GM18868 (cell line): ENCODE data around the gene SPTAN1.
A peak's percentile ranks its signal among the peaks of the same experiment; 100 is the strongest.
"Not testable (repeated sequence)": the region's sequence is repeated elsewhere in the genome, so short reads cannot be mapped to it uniquely, and the experiment has no call there.

Experiments
- ATAC-seq: cut with Tn5 transposase; IDR thresholded peaks from one replicate; pipeline ENCODE4 v1.9.1; 2021; ENCODE audit warnings: mild to moderate bottlenecking, moderate library complexity; ENCODE audit not compliant: unreplicated experiment

The SPTAN1 gene

DNA sequence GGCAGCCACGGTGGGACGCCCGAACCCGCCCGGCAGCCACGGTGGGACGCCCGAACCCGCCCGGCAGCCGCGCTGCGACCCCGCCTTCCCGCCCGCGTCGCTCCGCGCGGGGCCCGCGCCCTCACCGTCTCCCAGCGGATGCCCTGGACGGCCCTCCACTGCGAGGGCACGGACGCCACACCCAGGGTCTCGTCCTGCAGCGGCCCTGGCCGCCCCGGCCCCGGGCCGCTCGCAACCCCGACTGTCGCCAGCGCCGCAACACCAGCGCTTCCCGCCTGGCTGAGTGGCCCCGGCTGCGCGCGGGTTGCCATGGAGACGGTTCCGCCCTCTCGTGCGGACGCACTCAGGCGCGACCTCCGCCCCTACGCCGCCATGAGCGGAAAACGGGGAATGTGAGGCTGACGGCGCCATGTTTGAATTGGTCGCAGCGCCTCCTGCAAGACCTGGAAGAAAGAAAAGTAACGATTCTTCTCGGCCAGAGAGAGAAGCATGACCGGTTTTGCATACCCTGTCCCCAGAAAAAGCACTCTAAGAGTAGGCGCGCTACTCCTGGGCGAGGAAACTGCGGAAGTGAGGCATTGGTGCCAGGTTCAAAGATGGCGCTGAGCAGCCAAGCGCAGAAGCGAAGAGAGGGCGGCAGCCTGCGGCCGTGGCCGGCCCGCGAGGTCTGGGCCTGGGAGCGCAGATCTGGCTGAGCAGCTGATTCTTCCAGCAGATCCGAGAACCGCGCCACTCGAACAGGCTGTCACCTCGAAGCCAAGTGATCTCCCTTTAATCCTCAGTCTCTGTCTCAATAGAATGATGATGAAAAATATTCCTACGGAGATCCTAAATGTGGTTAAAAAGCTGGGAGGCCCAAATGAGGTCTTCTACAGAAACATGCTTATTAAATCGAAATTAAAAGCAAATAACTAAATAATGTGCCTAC lies 104.3 kb downstream of the SPTAN1 start, which contains the start of gene DYNC2I2:
DYNC2I2 (minus strand) TSS at position 432 of the 928 bp plus-strand sequence; CDS start at position 311, 121 bp downstream.
- peak; percentile 59 for ATAC-seq

DNA sequence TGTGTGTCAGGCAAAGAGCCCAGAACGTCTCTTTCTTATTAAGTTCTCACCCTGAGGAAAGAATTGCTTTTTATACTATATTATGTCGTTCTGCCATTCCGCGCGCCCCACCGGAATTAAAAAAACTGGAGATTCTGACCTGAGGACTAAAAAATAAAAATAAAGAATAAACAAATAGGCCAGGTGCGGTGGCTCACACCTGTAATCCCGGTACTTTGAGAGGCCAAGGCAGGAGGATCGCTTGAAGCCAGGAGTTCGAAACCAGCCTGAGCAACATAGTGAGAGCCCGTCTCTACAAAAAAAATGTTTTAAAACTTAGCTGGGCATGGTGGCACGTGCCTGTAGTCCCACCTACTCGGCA lies 104.9 kb downstream of the SPTAN1 start:
- no peak for ATAC-seq

DNA sequence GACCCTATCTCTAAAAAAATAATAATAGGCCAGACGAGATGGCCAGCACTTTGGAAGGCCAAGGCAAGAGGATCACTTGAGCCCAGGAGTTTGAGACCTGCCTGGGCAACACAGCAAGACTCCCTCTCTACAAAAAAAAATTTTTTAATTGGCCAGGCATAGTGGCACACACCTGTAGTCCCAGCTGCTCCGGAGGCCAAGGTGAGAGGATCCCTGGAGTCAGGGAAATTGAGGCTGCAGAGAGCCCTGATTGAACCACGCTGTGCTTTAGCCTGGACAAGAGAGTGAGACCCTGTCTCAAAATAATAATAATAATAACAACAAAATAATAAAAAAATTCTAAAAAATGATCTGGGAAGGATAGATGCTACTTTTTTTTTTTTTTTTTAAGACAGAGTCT lies 105.4 kb downstream of the SPTAN1 start:
- ATAC-seq: no peak

- not testable (repeated sequence) for ATAC-seq
Measured at GRCh38 chr9:128666481-128666941, 114.1 kb downstream of the SPTAN1 start.

DNA sequence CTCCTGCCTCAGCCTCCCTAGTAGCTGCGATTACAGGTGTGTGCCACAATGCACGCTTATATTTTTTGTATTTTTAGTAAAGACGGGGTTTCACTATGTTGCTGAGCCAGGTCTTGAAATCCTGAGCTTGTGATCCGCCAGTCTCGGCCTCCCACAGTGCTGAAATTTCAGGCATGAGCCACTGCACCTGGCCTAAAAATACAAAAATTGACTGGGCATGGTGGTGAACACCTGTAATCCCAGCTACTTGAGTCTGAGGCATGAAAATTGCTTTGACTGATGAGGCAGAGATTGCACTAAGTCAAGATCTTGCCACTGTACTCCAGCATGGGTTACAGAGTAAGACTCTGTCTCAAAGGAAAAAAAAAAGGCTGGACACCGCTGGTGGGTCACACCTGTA lies 117.4 kb downstream of the SPTAN1 start:
- ATAC-seq: no peak

DNA sequence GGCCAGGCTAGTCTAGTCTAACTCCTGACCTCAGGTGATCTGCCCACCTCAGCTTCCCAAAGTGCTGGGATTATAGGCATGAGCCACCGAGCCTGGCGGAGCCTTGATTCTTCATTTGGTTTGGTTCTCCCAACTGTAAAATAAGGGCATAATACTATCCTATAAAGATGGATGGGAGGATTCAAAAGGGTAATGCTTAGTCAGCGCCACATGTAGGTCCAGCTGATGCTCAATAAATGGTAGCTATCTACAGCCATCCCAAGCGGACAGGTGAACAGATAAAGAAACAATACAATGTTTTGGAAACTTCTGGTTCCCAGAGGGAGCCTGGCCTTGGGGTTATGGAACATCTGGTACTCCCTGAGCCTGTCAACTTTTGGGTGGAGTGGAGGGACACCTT lies 123.0 kb downstream of the SPTAN1 start:
- no peak for ATAC-seq

GRCh38 chr9:128677794-128678193 lies 125.4 kb downstream of the SPTAN1 start:
- no peak for ATAC-seq
